Adrenal gland (tissue), 5 donors: Measurements from ENCODE around the gene NSMF.
"Not testable (repeated sequence)": the region's sequence is repeated elsewhere in the genome, so short reads cannot be mapped to it uniquely, and the experiment has no call there.

Experiments
- POLR2A ChIP-seq, 2 donors: fragments of 450-650 bp; IDR thresholded peaks; one replicate each; pipeline ENCODE4 v1.6.1; 2017; ENCODE audit warnings: antibody characterized with exemption in 2 of 2, mild to moderate bottlenecking in 2 of 2, moderate library complexity in 1 of 2
- TF ChIP-seq, protein P1 (sequence below), 6 experiments: fragments of 450-650 bp in 4 of 6; fragments of 200-600 bp in 2 of 6; sonication (generic) in 1 of 6; IDR thresholded peaks; 1 replicate in 5 of 6; 2 replicates in 1 of 6; pipeline versions ENCODE4 v1.5.1 to v1.8.0; 2016 to 2021; ENCODE audit warnings: antibody characterized with exemption in 6 of 6, mild to moderate bottlenecking in 2 of 6, moderate library complexity in 1 of 6
- donor health status: DM: no; HTN: no; CAD: no.

DNA sequence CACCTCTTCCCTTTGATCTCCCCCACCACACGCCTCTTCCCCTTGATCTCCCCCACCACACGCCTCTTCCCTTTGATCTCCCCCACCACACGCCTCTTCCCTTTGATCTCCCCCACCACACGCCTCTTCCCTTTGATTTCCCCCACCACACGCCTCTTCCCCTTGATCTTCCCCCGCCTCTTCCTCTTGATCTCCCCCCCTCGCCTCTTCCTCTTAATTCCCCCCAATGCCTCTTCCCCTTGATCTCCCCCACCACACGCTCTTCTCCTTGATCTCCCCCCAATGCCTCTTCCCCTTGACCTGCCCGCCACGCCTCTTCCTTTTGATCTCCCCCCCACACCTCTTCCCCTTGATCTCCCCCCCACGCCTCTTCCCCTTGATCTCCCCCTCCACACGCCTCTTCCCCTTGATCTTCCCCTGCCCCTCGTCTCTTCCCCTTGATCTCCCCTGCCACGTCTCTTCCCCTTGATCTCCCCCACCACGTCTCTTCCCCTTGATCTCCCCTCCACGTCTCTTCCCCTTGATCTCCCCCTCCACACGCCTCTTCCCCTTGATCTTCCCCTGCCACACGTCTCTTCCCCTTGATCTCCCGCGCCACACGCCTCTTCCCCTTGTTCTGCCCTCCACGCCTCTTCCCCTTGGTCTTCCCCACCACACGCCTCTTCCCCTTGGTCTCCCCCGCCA lies 8.5 kb downstream of the NSMF start:
- TF ChIP-seq, protein P1, sequence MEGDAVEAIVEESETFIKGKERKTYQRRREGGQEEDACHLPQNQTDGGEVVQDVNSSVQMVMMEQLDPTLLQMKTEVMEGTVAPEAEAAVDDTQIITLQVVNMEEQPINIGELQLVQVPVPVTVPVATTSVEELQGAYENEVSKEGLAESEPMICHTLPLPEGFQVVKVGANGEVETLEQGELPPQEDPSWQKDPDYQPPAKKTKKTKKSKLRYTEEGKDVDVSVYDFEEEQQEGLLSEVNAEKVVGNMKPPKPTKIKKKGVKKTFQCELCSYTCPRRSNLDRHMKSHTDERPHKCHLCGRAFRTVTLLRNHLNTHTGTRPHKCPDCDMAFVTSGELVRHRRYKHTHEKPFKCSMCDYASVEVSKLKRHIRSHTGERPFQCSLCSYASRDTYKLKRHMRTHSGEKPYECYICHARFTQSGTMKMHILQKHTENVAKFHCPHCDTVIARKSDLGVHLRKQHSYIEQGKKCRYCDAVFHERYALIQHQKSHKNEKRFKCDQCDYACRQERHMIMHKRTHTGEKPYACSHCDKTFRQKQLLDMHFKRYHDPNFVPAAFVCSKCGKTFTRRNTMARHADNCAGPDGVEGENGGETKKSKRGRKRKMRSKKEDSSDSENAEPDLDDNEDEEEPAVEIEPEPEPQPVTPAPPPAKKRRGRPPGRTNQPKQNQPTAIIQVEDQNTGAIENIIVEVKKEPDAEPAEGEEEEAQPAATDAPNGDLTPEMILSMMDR (IDR thresholded peaks at IDR 0.05): not testable (repeated sequence)
- TF ChIP-seq POLR2A (IDR thresholded peaks at IDR 0.05): not testable (repeated sequence)
